Measurements from ENCODE around the gene WHRN. TPM values are rescaled to one million over a fixed set of nuclear protein-coding genes. Genes with fewer than 3 reads are reported as not detected.

The WHRN gene
- total and polyA plus RNA-seq, 2 of the 8 experiments (the other 6 are each of a cell fraction or from before 2014, with no cell fraction given), result 4.4 to 7.7 TPM

DNA sequence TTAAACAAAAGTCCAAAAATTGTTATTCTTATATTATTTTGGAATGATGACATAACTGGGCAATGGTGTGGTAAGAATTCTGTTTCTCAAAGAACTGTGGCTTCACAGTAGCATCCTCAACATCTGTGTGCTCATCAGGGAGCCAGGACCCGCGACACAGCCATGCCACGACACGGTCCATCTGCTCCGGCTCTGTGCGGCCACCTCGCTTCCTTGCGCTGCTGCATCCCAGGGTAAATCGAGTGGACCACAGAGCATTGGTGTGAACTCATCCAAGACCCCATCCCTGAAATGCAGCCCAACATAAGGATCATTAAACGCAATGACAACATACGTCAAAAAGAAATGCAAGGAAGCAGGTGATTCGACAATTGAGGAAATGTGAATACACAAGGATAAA, 15.3 kb downstream of the WHRN start:
- H3K18ac ChIP-seq (ENCODE audit: extremely low read depth, low read length), result no peak overlapping the region

More for the DNA sequence above, 15.3 kb downstream of the WHRN start:
- WGBS, 2 experiments (ENCODE audit: extremely low coverage in 1 of 2, insufficient coverage in 1 of 2, insufficient read length in 1 of 2, insufficient replicate concordance in 2 of 2, low coverage in 1 of 2, low lambda C conversion rate in 2 of 2, missing lambda C conversion rate in 1 of 2), result 96% methylated on average over 12 of the region's 12 CpGs; no CpG with 5 or more reads in 1 of the 2 experiments
- Histone ChIP-seq H2BK12ac (ENCODE audit: low read depth, low read length) (no peak overlapping the region), H3K23ac (ENCODE audit: insufficient read length) (no peak overlapping the region), H3K36me3 (ENCODE audit: control insufficient read depth in 2 of 4, insufficient read depth in 4 of 4, low read length in 3 of 4) (no peaks in the 10 kb centered on the region), H4K20me1 (replicated peaks in 1 of 2; ENCODE audit: control insufficient read depth in 1 of 2, insufficient read depth in 2 of 2, low read length in 2 of 2) (peaks cover 0 to 1% of the 10 kb centered on the region in 2 experiments), H3K23me2 (ENCODE audit: low read depth, low read length) (no peaks in the 10 kb centered on the region), H4K5ac (ENCODE audit: insufficient read length, low read depth, low read length) (no peak overlapping the region), H2BK20ac (ENCODE audit: low read length) (no peak overlapping the region), H3K9ac (replicated peaks in 1 of 4; ENCODE audit: extremely low read depth in 1 of 4, low read depth in 3 of 4, low read length in 3 of 4) (no peak overlapping the region), H3K4me1 (replicated peaks in 1 of 4; ENCODE audit: control insufficient read depth in 3 of 4, insufficient read depth in 4 of 4, low read length in 3 of 4) (peaks cover 0 to 3% (median 0%) of the 10 kb centered on the region in 4 experiments; a peak in 3 of 7 replicates), H2BK15ac (ENCODE audit: low read length) (no peak overlapping the region), H3K27ac (ENCODE audit: low read depth, low read length) (no peak overlapping the region), H2AK5ac (ENCODE audit: low read depth, low read length) (no peak overlapping the region), H2BK5ac (ENCODE audit: low read depth, low read length) (no peak overlapping the region), H4K8ac (ENCODE audit: extremely low read depth, insufficient read depth, low read length) (no peak overlapping the region), H3K4ac (replicated peaks; ENCODE audit: insufficient read length, low read depth, low read length) (no peak overlapping the region), H3K27me3 (replicated peaks in 1 of 4; ENCODE audit: control insufficient read depth in 3 of 4, extremely low read depth in 1 of 4, insufficient read depth in 3 of 4, low read length in 3 of 4) (no peaks in the 10 kb centered on the region), H3K4me2 (ENCODE audit: insufficient read depth in 1 of 2, low read depth in 2 of 2, low read length in 2 of 2) (no peak overlapping the region), H3K79me1 (ENCODE audit: low read depth, low read length) (no peaks in the 10 kb centered on the region), H3K9me3 (ENCODE audit: insufficient read depth in 2 of 2, low read depth in 1 of 2, low read length in 1 of 2) (no peaks in the 10 kb centered on the region), H4K91ac (replicated peaks; ENCODE audit: insufficient read length, low read length) (no peak overlapping the region), H3K14ac (ENCODE audit: insufficient read length) (no peak overlapping the region), H3K56ac (replicated peaks; ENCODE audit: insufficient read length, low read depth, low read length) (no peak overlapping the region), H2AFZ (ENCODE audit: low read length) (no peak overlapping the region), H2BK120ac (replicated peaks; ENCODE audit: low read depth, low read length) (no peak overlapping the region), H3K79me2 (ENCODE audit: control insufficient read depth in 1 of 2, insufficient read depth in 2 of 2, low read length in 2 of 2) (no peaks in the 10 kb centered on the region), H3K4me3 (ENCODE audit: extremely low read depth in 1 of 4, insufficient read depth in 2 of 4, low read depth in 3 of 4, low read length in 4 of 4) (no peak overlapping the region)
- DNase-seq (ENCODE audit: low read depth in 1 of 2, low spot score in 2 of 2) (no peak), FAIRE-seq (no peak)
- ChIA-PET CTCF (ENCODE audit: partially characterized antibody) (no interaction called here), POLR2A (ENCODE audit: partially characterized antibody) (no interaction called here)
- TF ChIP-seq POLR2A (IDR thresholded peaks at IDR 0.05; ENCODE audit: control extremely low read depth in 1 of 2, low read depth in 2 of 2, low read length in 2 of 2) (no peak), SIN3A (conservative IDR thresholded peaks at IDR 0.05 in 1 of 2, IDR thresholded peaks at IDR 0.05 in 1 of 2; ENCODE audit: low read depth in 1 of 2, low read length in 2 of 2) (no peak), KDM1A (IDR thresholded peaks at IDR 0.05; ENCODE audit: borderline replicate concordance, low read length) (no peak), KDM5A (IDR thresholded peaks at IDR 0.05; ENCODE audit: low read length) (no peak), SP1 (IDR thresholded peaks at IDR 0.05; ENCODE audit: low read depth, low read length) (no peak), SRF (IDR thresholded peaks at IDR 0.05; ENCODE audit: low read depth, low read length) (no peak), YY1 (IDR thresholded peaks at IDR 0.05; ENCODE audit: low read depth, low read length) (no peak), PHF8 (conservative IDR thresholded peaks at IDR 0.05; ENCODE audit: low read depth, low read length) (no peak), CEBPB (IDR thresholded peaks at IDR 0.05; ENCODE audit: low read depth, low read length) (no peak), BACH1 (IDR thresholded peaks at IDR 0.05; ENCODE audit: low read length) (no peak), MAFK (IDR thresholded peaks at IDR 0.05; ENCODE audit: low read depth, low read length) (no peak), RFX5 (IDR thresholded peaks at IDR 0.05; ENCODE audit: borderline replicate concordance, low read depth, low read length) (no peak), SP2 (IDR thresholded peaks at IDR 0.05; ENCODE audit: low read length) (no peak)

All from H1 (cell line).